ENCODE results near the gene EARS2.

DNA sequence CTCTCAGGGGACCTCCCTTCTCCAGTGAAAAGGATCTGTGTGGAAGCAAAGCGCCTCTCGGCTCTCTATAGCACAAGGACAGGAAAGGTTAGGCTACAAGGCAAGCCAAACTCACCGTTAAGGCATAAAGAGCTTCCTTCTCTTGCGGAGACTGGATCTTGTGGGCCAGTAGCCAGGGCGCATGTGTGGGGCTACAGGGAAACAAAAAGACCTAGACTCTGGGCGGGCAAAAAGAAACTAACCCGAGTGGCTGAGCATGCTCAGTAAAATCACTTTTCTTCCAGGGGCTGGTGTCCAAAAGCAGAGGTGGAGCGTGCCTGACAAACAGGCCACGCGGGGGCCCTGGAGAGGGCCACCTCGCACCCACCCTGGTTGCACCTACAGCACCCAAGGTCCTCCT lies 63.0 kb downstream of the EARS2 start:
- TF ChIP-seq USF2 (IDR thresholded peaks at IDR 0.05; ENCODE audit: low read length) (no peak), BCL11A (IDR thresholded peaks at IDR 0.05; ENCODE audit: low read depth in 2 of 2, low read length in 2 of 2) (no peak), CTBP2 (IDR thresholded peaks at IDR 0.05; ENCODE audit: borderline replicate concordance, insufficient read depth, insufficient read length, low read length) (no peak), EP300 (IDR thresholded peaks at IDR 0.05; ENCODE audit: borderline replicate concordance in 1 of 2, low read depth in 2 of 2, low read length in 2 of 2) (no peak), TEAD4 (IDR thresholded peaks at IDR 0.05; ENCODE audit: low read depth, low read length) (no peak), SUZ12 (IDR thresholded peaks at IDR 0.05; ENCODE audit: low read length) (no peak)
